NT2/D1 (cell line): Measurements from ENCODE around the gene ANLN.

ENCODE experiments used
- SUZ12 ChIP-seq: IDR thresholded peaks from 2 replicates; pipeline ENCODE4 v1.6.1; 2011; ENCODE audit not compliant: insufficient read length, insufficient read depth; ENCODE audit errors: extremely low read depth
- YY1 ChIP-seq: IDR thresholded peaks from 2 replicates; pipeline ENCODE4 v1.6.1; 2011; ENCODE audit not compliant: insufficient read length, insufficient read depth

GRCh38 chr7:36430186-36430585 lies 40.5 kb downstream of the ANLN start:
- TF ChIP-seq YY1, result no peak
- TF ChIP-seq SUZ12, result no peak
